GM12873 (cell line): Measurements from ENCODE around the gene TMTC1.

Source experiments
- CTCF ChIP-seq: IDR thresholded peaks from 2 replicates; pipeline ENCODE4 v1.5.1; 2012; ENCODE audit warnings: low read depth, mild to moderate bottlenecking, moderate library complexity, low read length, control low read depth; ENCODE audit not compliant: insufficient read depth; ENCODE audit errors: missing control alignments

TMTC1 gene

GRCh38 chr12:29732191-29732590 lies 51.6 kb downstream of the TMTC1 start:
- no peak for TF ChIP-seq CTCF

GRCh38 chr12:29731591-29731990 lies 52.2 kb downstream of the TMTC1 start:
- TF ChIP-seq CTCF: no peak

GRCh38 chr12:29730481-29730880 lies 53.3 kb downstream of the TMTC1 start:
- no peak for TF ChIP-seq CTCF

GRCh38 chr12:29728030-29728429 lies 55.7 kb downstream of the TMTC1 start:
- TF ChIP-seq CTCF: no peak

GRCh38 chr12:29726741-29727348 lies 56.9 kb downstream of the TMTC1 start:
- no peak for TF ChIP-seq CTCF

- TF ChIP-seq CTCF: no peak
Observed at GRCh38 chr12:29726321-29726692, 57.4 kb downstream of the TMTC1 start.

- no peak for TF ChIP-seq CTCF
Observed at GRCh38 chr12:29725587-29726320, 58.0 kb downstream of the TMTC1 start.
